Kidney epithelial cell (primary cell): ENCODE results near the gene MCU. TPM values are rescaled to one million over a fixed set of nuclear protein-coding genes. Genes with fewer than 3 reads are reported as not detected.
"Not testable (repeated sequence)": the region's sequence is repeated elsewhere in the genome, so short reads cannot be mapped to it uniquely, and the experiment has no call there.

ENCODE experiments used
- DNase-seq: peaks from one replicate; pipeline ENCODE4 v3.0.0-alpha.2; 2010; ENCODE audit warnings: low read depth
- H3K27me3 ChIP-seq: 2 replicates; pipeline ENCODE4 v1.6.0; 2011; ENCODE audit warnings: low read length; ENCODE audit not compliant: control insufficient read depth, insufficient read depth
- H3K36me3 ChIP-seq: 2 replicates; pipeline ENCODE4 v1.5.1; 2011; ENCODE audit warnings: low read length; ENCODE audit not compliant: control insufficient read depth, insufficient read depth
- H3K4me3 ChIP-seq: 2 replicates; pipeline ENCODE4 v1.5.1; 2011; ENCODE audit warnings: low read depth, mild to moderate bottlenecking, control low read depth, low read length
- CTCF ChIP-seq: IDR thresholded peaks from 2 replicates; pipeline ENCODE4 v1.5.1; 2011; ENCODE audit warnings: mild to moderate bottlenecking, moderate library complexity, low read length, control low read depth, inconsistent platforms; ENCODE audit not compliant: insufficient read depth, poor library complexity, severe bottlenecking
- total RNA-seq: library from RNA; depleted of rRNA; stranded (reverse); fragments of >200 nt; gene quantifications from 2 replicates; pipeline ENCODE4 v1.2.3, GENCODE V29; 2015

MCU gene
- total RNA-seq, 1 donor from 2014 or later, result 15.4 TPM

- Histone ChIP-seq H3K36me3 (no peaks in the 10 kb centered on the region), H3K27me3 (no peaks in the 10 kb centered on the region), H3K4me3 (no peak overlapping the region)
- no peak for DNase-seq
- no peak for TF ChIP-seq CTCF
Observed at GRCh38 chr10:72753760-72754231, 61.9 kb downstream of the MCU start.

DNA sequence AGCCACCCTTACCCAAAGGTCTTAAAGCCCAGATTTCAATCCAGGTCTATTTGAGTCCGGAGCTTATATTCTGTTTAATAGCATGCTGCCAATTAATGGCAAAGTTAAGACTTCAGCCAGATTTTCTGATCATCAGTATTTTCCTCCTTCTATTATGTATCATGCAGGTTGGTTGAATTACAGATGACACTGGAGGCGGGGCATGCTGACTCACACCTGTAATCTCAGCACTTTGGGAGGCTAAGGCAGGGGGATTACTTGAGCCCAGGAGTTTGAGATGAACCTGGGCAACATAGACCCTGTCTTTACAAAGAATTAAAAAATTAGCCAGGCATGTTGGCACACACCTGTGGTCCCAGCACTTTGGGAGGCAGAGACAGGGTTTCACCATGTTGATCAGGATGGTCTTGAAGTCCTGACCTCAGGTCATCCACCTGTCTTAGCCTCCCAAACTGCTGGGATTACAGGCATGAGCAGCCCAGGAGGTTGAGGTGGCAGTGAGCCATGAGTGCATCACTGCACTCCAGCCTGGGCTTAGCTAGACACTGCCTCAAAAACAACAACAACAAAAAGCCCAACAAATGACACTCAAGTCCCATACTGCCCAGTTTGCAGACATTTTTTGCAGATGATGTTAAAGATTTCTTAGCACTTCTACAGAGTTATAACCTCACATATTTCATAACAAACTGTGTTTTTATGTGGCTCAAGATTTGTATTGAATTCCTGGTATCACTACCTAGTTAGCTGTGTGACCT, 62.5 kb downstream of the MCU start:
- no peak for TF ChIP-seq CTCF
- no peak for DNase-seq
- Histone ChIP-seq H3K4me3 (no peak overlapping the region), H3K27me3 (no peaks in the 10 kb centered on the region), H3K36me3 (no peaks in the 10 kb centered on the region)

- Histone ChIP-seq H3K4me3 (no peak overlapping the region), H3K36me3 (no peaks in the 10 kb centered on the region), H3K27me3 (no peaks in the 10 kb centered on the region)
- DNase-seq, result no peak
- TF ChIP-seq CTCF, result no peak
Observed at GRCh38 chr10:72756674-72757385, 64.9 kb downstream of the MCU start.

- H3K27me3 ChIP-seq, result no peaks in the 10 kb centered on the region
- DNase-seq, result no peak
- no peak for TF ChIP-seq CTCF
- no peaks in the 10 kb centered on the region for H3K36me3 ChIP-seq
- H3K4me3 ChIP-seq, result no peak overlapping the region
Observed at GRCh38 chr10:72757732-72758131, 65.8 kb downstream of the MCU start.

DNA sequence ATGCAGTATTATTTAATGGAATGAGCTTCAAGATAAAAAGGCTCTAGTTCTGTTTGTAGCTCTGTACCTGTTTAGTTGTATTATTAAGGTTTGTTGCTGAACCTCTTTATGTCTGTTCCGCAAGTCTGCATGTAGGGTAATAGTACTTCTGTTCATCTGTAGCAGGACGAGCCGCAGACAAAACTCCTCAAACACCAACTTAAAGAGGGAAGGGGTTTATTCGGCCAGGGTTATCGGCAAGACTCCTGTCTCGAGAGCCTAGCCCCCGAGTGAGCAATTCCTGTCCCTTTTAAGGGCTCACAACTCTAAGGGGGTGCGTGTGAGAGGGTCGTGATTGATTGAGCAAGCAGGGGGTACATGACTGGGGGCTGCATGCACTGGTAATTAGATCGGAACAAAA, 67.0 kb downstream of the MCU start:
- not testable (repeated sequence) for H3K4me3 ChIP-seq, DNase-seq, H3K27me3 ChIP-seq, H3K36me3 ChIP-seq

DNA sequence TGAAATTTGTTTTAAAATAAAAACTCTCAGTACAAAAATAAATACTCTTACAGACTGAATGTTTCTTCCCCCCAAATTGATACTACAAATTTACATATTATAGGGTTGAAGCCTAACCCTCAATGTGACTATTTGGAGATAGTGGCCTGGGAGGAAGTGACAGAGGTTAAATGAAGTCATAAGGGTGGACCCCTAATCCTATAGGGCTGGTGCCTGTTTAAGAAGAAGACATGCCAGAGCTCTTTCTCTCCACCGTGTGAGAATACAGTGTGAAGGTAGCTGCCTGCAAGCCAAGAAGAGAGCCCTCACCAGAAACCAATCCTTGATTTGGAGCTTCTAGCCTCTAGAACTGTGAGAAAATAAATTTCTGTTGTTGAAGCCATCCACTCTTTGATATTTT, 67.6 kb downstream of the MCU start:
- DNase-seq, result no peak
- TF ChIP-seq CTCF, result no peak

More for the DNA sequence above, 67.6 kb downstream of the MCU start:
- Histone ChIP-seq H3K36me3 (no peaks in the 10 kb centered on the region), H3K27me3 (no peaks in the 10 kb centered on the region), H3K4me3 (no peak overlapping the region)
